ENCODE measurements around the gene FANCD2. TPM values are rescaled to one million over a fixed set of nuclear protein-coding genes. Genes with fewer than 3 reads are reported as not detected.

FANCD2 gene
- 14.8 and 84.3 TPM in 2 replicates for total RNA-seq
- polyA plus RNA-seq, result 10.9 and 23.5 TPM in 2 replicates

GRCh38 chr3:10026084-10026890 lies at the start of gene FANCD2:
TSS of gene FANCD2 (plus strand) at chr3:10026437. CDS start at chr3:10028658, 2,221 bp downstream.
- Histone ChIP-seq H3K36me3 (peaks cover 4% of the 10 kb centered on the region), H3K27ac (peak within 1 kb of the TSS; percentile 33), H3K27me3 (no peaks in the 10 kb centered on the region), H3K4me3 (peak within 1 kb of the TSS; percentile 49), H3K9me3 (ENCODE audit: low read depth) (no peaks in the 10 kb centered on the region), H3K4me1 (ENCODE audit: low read depth) (peaks cover 7% of the 10 kb centered on the region)
- TF ChIP-seq CTCF (IDR thresholded peaks at IDR 0.05; ENCODE audit: low read depth, low read length), result no peak
- DNase-seq (ENCODE audit: low read depth in 1 of 2, low spot score in 1 of 2), result peak; percentile 90 to 91

- no peak overlapping the region for H3K4me3 ChIP-seq
- H3K36me3 ChIP-seq, result peaks cover 7% of the 10 kb centered on the region
- H3K4me1 ChIP-seq (ENCODE audit: low read depth), result no peaks in the 10 kb centered on the region
- no peaks in the 10 kb centered on the region for H3K9me3 ChIP-seq (ENCODE audit: low read depth)
- no peak for TF ChIP-seq CTCF (IDR thresholded peaks at IDR 0.05; ENCODE audit: low read depth, low read length)
- DNase-seq (ENCODE audit: low read depth in 1 of 2, low spot score in 1 of 2), result peak in 1 of 2 donors; percentile 98
- H3K27ac ChIP-seq, result peak overlapping the region; percentile 32
- no peaks in the 10 kb centered on the region for H3K27me3 ChIP-seq
Measured at GRCh38 chr3:9976721-9977709, 49.2 kb upstream of the FANCD2 start.

- Histone ChIP-seq H3K4me3 (no peak overlapping the region), H3K4me1 (ENCODE audit: low read depth) (no peaks in the 10 kb centered on the region), H3K27me3 (no peaks in the 10 kb centered on the region), H3K27ac (no peak overlapping the region), H3K36me3 (peaks cover 2% of the 10 kb centered on the region), H3K9me3 (ENCODE audit: low read depth) (no peaks in the 10 kb centered on the region)
- DNase-seq (ENCODE audit: low read depth in 1 of 2, low spot score in 1 of 2), result no peak
- no peak for TF ChIP-seq CTCF (IDR thresholded peaks at IDR 0.05; ENCODE audit: low read depth, low read length)
Measured at GRCh38 chr3:9978710-9979305, 47.4 kb upstream of the FANCD2 start.

GRCh38 chr3:9980251-9980650 lies 46.0 kb upstream of the FANCD2 start:
- Histone ChIP-seq H3K4me3 (no peak overlapping the region), H3K9me3 (ENCODE audit: low read depth) (no peaks in the 10 kb centered on the region), H3K36me3 (peaks cover 5% of the 10 kb centered on the region), H3K27me3 (no peaks in the 10 kb centered on the region), H3K4me1 (ENCODE audit: low read depth) (peaks cover 1% of the 10 kb centered on the region), H3K27ac (no peak overlapping the region)
- no peak for TF ChIP-seq CTCF (IDR thresholded peaks at IDR 0.05; ENCODE audit: low read depth, low read length)
- no peak for DNase-seq (ENCODE audit: low read depth in 1 of 2, low spot score in 1 of 2)

- Histone ChIP-seq H3K27ac (peak overlapping the region; percentile 78), H3K9me3 (ENCODE audit: low read depth) (no peaks in the 10 kb centered on the region), H3K27me3 (no peaks in the 10 kb centered on the region), H3K36me3 (peaks cover 5% of the 10 kb centered on the region), H3K4me1 (ENCODE audit: low read depth) (peaks cover 9% of the 10 kb centered on the region), H3K4me3 (peak overlapping the region; percentile 95)
- no peak for DNase-seq (ENCODE audit: low read depth in 1 of 2, low spot score in 1 of 2)
- TF ChIP-seq CTCF (IDR thresholded peaks at IDR 0.05; ENCODE audit: low read depth, low read length), result no peak
Measured at GRCh38 chr3:9986230-9986725, 40.0 kb upstream of the FANCD2 start.
